ENCODE measurements around the gene RNF181.
"Not testable (repeated sequence)": the region's sequence is repeated elsewhere in the genome, so short reads cannot be mapped to it uniquely, and the experiment has no call there.

Gene RNF181

DNA sequence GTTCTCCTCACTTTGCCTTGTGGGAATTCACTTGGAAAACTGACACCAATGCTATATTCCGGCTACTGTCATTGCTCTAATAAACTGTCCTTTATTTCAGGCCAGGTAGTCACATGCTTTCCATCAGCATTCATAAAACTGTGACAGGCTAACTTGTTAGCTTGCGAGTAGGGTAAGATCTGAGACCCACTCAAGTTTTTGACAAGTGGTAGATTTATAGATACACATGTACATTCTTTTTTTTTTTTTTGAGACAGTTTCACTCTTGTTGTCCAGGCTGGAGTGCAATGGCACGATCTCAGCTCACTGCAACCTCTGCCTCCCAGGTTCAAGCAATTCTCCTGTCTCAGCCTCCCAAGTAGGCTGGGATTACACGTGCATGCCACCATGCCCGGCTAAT lies 22.2 kb downstream of the RNF181 start:
- not testable (repeated sequence) for DNase-seq

DNA sequence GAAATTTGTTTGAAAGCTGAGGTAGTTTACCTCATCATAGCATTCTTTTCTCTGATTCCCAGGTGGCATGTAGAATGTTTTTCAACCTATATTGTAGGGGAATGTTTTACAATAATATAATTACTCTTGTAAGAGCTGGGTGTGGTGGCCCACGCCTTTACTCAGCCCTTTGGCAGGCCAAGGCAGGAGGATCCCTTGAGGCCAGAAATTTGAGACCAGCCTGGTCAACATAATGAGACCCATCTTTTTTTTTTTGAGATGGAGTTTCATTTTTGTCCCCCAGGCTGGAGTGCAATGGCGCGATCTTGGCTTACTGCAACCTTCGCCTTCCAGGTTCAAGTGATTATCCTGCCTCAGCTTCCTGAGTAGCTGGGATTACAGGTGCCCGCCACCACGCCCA lies 24.1 kb downstream of the RNF181 start:
- DNase-seq = no peak

DNA sequence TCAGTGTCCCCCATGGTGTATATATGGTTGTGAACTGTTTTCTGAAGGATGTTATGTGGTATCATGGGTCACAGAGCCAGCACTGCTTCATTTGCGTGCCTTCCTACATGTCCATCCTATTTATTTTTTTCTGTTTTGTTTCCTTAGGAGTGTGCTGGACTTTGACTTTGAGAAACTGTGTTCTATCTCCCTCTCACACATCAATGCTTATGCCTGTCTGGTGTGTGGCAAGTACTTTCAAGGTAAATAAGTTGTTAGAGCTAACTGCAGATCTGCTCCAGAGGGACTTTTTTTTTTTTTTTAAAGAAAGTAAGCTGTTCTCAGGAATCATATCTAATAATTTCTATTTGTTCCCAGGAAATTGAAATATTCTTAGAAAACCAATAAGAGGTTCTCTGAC lies 25.8 kb downstream of the RNF181 start:
- no peak for DNase-seq

DNA sequence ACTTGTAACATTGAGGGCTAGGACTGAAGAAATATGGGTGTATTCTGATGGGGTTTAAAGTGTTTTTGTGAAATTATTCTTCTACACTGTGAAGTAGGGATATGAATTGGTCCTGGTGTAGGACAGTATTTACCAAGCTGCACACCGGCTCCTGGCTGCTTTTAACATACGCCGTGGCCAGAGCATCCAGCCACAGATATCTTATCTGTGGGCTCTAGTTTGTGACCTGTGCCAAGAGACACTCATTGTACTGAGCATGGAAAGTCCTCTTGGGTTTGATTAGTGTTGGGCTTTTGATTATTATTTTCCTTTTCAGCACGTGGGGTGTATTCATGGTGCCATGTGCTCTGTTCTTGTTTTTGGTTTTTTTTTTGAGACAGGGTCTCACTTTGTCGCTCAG lies 28.4 kb downstream of the RNF181 start:
- DNase-seq = no peak

DNA sequence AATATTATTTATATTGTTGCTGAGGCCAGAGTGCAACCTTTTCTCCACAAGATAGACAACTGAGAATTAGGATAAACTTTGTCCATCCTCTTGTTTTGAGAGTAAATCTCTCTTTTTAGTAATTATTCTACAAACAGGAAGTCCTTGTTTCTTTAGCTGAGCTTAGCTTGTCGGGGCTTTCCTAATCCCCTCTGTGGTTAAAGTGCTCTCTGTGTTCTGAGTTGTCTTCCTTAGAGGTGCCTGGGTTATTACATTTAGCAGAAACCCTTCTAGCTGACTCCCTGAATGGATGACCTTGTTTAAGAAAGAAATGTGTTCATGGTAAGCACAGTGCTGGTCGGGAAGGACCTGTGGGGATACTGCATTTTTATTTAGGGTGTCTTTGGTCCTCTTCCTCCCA lies 33.1 kb downstream of the RNF181 start:
- no peak for DNase-seq

DNA sequence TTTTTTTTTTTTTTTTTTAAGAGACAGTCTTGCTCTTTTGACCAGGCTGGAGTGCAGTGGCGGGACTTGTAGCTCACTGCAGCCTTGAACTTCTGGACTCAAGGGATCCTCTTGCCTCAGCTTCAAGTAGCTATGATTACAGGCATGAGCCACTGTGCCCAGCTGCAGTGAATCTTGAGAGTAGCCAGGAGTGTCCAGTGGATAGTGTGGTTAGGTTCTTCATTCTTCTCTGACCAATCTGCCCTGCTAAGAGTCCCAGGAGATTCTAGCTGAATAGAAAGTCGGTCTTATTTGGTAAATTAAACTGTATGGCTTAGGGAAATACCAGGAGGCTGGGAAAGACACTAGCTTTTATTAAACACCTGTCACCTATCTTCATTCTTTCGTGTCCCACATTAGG lies 35.8 kb downstream of the RNF181 start:
- no peak for DNase-seq

DNA sequence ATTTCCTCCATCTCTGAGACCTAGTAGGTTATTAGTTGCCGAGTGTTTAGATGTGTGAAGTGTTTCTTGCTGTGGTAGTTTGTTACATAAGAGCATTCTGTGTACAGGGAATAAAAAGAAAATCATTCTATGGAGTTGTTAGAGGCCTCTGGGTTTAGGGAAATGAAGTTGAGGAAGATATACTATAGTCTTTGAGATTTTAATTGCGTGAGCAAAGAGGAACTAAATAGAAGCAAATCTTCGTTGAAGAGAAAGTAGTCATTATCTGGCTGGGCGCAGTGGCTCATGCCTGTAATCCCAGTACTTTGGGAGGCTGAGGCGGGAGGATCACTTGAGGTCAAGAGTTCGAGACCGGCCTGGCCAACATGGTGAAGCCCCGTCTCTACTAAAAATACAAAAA lies 39.5 kb downstream of the RNF181 start:
- no peak for DNase-seq

DNA sequence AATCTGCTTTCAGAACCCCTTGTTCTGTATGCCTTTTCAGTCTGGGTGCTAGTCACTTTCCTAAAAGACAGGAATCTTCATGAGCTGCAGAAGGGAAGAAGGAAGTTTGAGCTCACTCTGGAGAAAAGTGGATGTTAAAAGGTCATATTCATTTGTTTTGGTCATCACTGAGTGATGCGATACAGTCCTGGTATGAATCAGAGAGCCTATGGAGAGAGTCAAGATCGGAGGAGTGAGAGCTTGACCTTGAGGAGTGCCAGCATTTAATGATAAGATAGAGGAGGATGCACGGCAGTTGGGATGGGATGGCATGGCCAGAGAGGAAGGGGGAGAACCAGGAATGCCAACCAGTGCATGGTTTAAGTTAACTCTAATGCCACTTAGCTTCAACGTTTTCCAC lies 40.1 kb downstream of the RNF181 start:
- no peak for DNase-seq

DNA sequence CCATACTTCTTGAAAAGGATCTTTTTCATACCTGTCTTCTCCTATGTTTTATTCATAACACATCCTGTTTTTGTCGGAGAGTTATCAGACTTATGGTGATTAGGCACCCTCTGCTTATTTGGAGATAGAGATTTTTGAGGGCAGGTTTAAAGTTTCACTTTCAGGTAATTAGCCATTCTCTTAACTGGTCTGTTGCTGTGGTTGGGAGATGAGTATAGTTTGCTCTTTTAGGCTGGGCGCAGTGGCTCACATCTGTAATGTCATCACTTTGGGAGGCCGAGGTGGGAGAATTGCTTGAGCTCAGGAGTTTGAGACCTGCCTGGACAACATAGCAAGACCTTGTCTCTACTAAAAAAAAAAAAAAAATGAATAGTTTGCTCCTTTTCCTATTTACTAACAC lies 47.2 kb downstream of the RNF181 start:
- no peak for DNase-seq

DNA sequence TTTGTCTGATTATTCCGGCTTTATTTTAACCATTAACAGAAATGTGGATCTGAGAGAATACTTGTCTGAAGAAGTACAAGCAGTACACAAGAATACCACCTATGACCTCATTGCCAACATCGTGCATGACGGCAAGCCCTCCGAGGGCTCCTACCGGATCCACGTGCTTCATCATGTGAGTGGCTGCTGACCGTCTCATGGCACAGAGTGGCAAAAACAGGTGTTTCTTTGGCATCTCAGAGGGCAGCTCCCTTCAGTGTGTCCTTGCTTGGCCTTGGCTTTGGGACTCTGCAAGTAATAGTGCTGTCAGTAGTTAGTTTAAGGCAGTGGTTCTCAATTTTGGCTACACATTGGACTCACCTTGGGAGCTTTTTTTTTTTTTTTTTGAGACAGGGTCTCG lies 49.4 kb downstream of the RNF181 start:
- no peak for DNase-seq

DNA sequence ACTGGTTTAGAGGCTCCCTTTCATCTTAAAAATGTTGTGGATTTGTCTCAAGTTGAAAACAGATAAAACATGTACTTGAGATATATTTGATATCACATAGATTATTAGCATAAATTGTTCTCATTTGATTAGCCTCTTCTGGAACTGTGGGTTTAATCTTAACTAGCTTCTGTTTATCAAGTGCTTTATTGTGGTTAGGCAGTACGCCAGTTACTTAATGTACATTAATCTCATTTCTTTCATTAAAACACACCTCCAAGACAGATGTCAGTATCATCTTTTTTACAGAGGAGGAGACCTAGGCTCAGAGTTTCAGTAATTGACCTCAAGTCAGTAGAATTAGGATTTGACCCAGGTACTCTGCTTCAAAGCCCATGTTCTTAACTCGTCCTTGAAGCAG lies 50.6 kb downstream of the RNF181 start:
- no peak for DNase-seq

Data from activated effector memory CD4-positive, alpha-beta T cell treated with anti-CD3 and anti-CD28 coated beads, Interleukin-2, amount 50 U/mL, for 16 hours (primary cell).